ENCODE data around the gene FES.

- TF ChIP-seq GATA2 (IDR thresholded peaks at IDR 0.05; ENCODE audit: low read depth, low read length) (no peak), GATA3 (IDR thresholded peaks at IDR 0.05; ENCODE audit: low read depth, low read length) (no peak)
These were observed 17.9 kb downstream of the FES start for GRCh38 chr15:90902040-90902839.
